GM12878 (cell line): Measurements from ENCODE around the gene KIFAP3. TPM values are rescaled to one million over a fixed set of nuclear protein-coding genes. Genes with fewer than 3 reads are reported as not detected.

Source experiments
- ATF3 ChIP-seq: IDR thresholded peaks from 2 replicates; pipeline ENCODE4 v1.6.1; 2011; ENCODE audit warnings: low read depth, mild to moderate bottlenecking, low read length, moderate library complexity, borderline replicate concordance; ENCODE audit errors: extremely low read depth
- BRCA1 ChIP-seq: IDR thresholded peaks from 2 replicates; pipeline ENCODE4 v1.6.1; 2011; ENCODE audit warnings: low read depth, low read length, improper control_type of control experiment
- LARP7 ChIP-seq: fragments of 450-650 bp; IDR thresholded peaks from 2 replicates; pipeline ENCODE4 v1.6.1; 2017; ENCODE audit warnings: mild to moderate bottlenecking
- RELA ChIP-seq: fragments of 450-650 bp; IDR thresholded peaks from 2 replicates; pipeline ENCODE4 v1.8.0; 2014; ENCODE audit warnings: borderline replicate concordance; ENCODE audit not compliant: partially characterized antibody
- SP1 ChIP-seq: IDR thresholded peaks from one replicate; pipeline ENCODE4 v1.6.1; 2011; ENCODE audit warnings: low read depth, low read length
- TCF3 ChIP-seq: IDR thresholded peaks from 2 replicates; pipeline ENCODE4 v1.6.1; 2012; ENCODE audit warnings: low read depth, mild to moderate bottlenecking, low read length, borderline replicate concordance; ENCODE audit not compliant: insufficient read depth
- polyA plus RNA-seq, 11 experiments: library from polyadenylated mRNA; depleted of rRNA in 4 of 11; unstranded in 6 of 11; stranded (reverse) in 5 of 11; fragments of >200 nt; fragmentation: Nextera tagmentation in 4 of 11; fragmentation: Illumina TruSeq in 1 of 11; extraction: Ambion mirVana in 4 of 11; extraction: Trizol in 1 of 11; gene quantifications; 1 replicate in 1 of 11; 2 replicates in 10 of 11; pipeline versions ENCODE4 v1.2.1 to v1.2.3, GENCODE V29; 2011 to 2016; ENCODE audit warnings: inconsistent platforms in 2 of 11, missing spikeins in 2 of 11, low read depth in 1 of 11
- total RNA-seq, 4 experiments: library from RNA; depleted of rRNA in 3 of 4; stranded (reverse); fragments of >200 nt in 3 of 4; fragmentation: Illumina TruSeq in 1 of 4; extraction: Trizol in 1 of 4; gene quantifications; 2 replicates each; pipeline versions ENCODE4 v1.2.1 to v1.2.3, GENCODE V29; 2013 to 2021
- TF ChIP-seq, protein P1 (sequence below): fragments of 150-350 bp; IDR thresholded peaks from 2 replicates; pipeline ENCODE4 v1.6.1; 2014; ENCODE audit warnings: mild to moderate bottlenecking, low read depth, low read length
- TF ChIP-seq, protein P2 (sequence below), 3 experiments: IDR thresholded peaks in 2 of 3; conservative IDR thresholded peaks in 1 of 3; 2 replicates each; pipeline ENCODE4 v1.5.1; 2011; ENCODE audit warnings: low read depth in 3 of 3, low read length in 3 of 3, mild to moderate bottlenecking in 3 of 3, control low read depth in 2 of 3, moderate library complexity in 2 of 3, inconsistent platforms in 1 of 3, mixed read lengths in 1 of 3; ENCODE audit not compliant: control insufficient read depth in 2 of 3, insufficient read depth in 1 of 3; ENCODE audit errors: extremely low read depth in 1 of 3
- TF ChIP-seq, protein P3 (sequence below): fragments of 450-650 bp; IDR thresholded peaks from 2 replicates; pipeline ENCODE4 v1.6.1; 2016; ENCODE audit warnings: mild to moderate bottlenecking

KIFAP3 gene
- total and polyA plus RNA-seq, 10 of the 15 experiments (the other 5 are each of a cell fraction or from before 2014, with no cell fraction given), result 13.7 to 100 (median 18.9) TPM

DNA sequence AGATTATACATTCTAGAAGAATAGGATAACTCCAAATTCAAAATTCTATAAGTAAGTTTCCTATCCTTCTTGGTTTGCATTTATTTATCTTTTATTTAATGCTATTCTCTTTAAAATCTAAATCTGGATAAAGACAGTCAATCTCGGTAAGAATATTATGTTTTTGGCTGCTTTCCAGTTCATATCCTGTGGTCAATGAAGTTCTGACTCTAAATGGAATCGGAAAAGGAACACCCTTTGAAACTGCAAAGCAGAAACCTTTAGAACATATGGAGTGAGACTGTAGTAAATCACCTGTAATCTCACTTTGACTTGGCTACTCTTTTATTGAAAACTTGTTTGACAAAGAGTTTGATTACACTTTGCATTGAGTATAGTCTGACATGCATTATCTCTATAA, 85.2 kb downstream of the KIFAP3 start (continued):
- TF ChIP-seq TCF3 (no peak), RELA (no peak), LARP7 (no peak), SP1 (no peak), ATF3 (no peak), BRCA1 (no peak)
- TF ChIP-seq, protein P1, sequence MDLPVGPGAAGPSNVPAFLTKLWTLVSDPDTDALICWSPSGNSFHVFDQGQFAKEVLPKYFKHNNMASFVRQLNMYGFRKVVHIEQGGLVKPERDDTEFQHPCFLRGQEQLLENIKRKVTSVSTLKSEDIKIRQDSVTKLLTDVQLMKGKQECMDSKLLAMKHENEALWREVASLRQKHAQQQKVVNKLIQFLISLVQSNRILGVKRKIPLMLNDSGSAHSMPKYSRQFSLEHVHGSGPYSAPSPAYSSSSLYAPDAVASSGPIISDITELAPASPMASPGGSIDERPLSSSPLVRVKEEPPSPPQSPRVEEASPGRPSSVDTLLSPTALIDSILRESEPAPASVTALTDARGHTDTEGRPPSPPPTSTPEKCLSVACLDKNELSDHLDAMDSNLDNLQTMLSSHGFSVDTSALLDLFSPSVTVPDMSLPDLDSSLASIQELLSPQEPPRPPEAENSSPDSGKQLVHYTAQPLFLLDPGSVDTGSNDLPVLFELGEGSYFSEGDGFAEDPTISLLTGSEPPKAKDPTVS, result no peak
- TF ChIP-seq, protein P2, sequence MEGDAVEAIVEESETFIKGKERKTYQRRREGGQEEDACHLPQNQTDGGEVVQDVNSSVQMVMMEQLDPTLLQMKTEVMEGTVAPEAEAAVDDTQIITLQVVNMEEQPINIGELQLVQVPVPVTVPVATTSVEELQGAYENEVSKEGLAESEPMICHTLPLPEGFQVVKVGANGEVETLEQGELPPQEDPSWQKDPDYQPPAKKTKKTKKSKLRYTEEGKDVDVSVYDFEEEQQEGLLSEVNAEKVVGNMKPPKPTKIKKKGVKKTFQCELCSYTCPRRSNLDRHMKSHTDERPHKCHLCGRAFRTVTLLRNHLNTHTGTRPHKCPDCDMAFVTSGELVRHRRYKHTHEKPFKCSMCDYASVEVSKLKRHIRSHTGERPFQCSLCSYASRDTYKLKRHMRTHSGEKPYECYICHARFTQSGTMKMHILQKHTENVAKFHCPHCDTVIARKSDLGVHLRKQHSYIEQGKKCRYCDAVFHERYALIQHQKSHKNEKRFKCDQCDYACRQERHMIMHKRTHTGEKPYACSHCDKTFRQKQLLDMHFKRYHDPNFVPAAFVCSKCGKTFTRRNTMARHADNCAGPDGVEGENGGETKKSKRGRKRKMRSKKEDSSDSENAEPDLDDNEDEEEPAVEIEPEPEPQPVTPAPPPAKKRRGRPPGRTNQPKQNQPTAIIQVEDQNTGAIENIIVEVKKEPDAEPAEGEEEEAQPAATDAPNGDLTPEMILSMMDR (IDR thresholded peaks at IDR 0.05 in 2 of 3, conservative IDR thresholded peaks at IDR 0.05 in 1 of 3; ENCODE audit: control insufficient read depth in 2 of 3, extremely low read depth in 1 of 3, insufficient read depth in 1 of 3, low read depth in 3 of 3, low read length in 3 of 3), result no peak
- TF ChIP-seq, protein P3, sequence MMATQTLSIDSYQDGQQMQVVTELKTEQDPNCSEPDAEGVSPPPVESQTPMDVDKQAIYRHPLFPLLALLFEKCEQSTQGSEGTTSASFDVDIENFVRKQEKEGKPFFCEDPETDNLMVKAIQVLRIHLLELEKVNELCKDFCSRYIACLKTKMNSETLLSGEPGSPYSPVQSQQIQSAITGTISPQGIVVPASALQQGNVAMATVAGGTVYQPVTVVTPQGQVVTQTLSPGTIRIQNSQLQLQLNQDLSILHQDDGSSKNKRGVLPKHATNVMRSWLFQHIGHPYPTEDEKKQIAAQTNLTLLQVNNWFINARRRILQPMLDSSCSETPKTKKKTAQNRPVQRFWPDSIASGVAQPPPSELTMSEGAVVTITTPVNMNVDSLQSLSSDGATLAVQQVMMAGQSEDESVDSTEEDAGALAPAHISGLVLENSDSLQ, result no peak
- TF ChIP-seq, all 136 proteins: peak for 0
